HG02885 (cell line): ENCODE results near the gene TAAR9.

ENCODE experiments used
- ATAC-seq: cut with Tn5 transposase; IDR thresholded peaks from one replicate; pipeline ENCODE4 v1.9.1; 2021; ENCODE audit warnings: mild to moderate bottlenecking; ENCODE audit not compliant: unreplicated experiment, poor library complexity

Gene TAAR9

DNA sequence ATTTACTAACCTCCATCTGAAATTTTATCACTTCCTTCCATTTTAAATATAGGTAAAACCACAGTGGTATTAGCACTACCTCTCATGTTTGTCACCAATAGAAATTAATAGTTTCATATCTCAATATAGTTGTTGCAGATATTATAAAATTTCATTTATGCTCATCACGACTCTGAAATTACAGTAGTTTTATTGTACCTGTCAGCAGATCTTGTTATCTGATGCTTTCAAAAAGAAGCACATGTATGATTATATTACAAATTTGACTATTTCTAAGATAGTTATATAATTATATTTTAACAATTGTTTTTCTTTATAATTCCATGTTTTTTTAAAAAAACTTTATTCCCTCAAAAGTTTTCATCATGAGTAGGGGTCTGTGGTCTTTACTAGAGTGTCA, 46.6 kb downstream of the TAAR9 start:
- no peak for ATAC-seq

DNA sequence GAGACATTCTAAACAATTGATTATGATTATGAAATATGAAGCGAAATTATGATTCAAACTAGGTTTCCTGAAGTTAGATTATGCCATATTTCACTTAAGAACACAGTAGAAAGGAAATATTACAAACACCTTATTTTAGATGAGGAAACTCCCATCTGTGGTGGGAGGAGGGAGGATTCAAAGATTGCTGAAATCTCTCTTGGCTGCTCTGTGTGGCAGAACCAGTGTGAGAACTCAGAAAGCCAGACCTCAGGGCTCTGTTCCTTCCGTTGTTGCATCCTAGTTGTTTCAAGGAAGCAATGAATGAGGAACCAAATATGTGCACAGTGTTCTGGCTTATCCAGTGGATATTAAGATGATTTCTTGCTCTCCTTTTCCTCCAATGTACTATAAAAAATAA, 49.3 kb downstream of the TAAR9 start:
- no peak for ATAC-seq
